Measurements from ENCODE around the gene CCDC178.
"Not testable (repeated sequence)": the region's sequence is repeated elsewhere in the genome, so short reads cannot be mapped to it uniquely, and the experiment has no call there.

The CCDC178 gene, protein sequence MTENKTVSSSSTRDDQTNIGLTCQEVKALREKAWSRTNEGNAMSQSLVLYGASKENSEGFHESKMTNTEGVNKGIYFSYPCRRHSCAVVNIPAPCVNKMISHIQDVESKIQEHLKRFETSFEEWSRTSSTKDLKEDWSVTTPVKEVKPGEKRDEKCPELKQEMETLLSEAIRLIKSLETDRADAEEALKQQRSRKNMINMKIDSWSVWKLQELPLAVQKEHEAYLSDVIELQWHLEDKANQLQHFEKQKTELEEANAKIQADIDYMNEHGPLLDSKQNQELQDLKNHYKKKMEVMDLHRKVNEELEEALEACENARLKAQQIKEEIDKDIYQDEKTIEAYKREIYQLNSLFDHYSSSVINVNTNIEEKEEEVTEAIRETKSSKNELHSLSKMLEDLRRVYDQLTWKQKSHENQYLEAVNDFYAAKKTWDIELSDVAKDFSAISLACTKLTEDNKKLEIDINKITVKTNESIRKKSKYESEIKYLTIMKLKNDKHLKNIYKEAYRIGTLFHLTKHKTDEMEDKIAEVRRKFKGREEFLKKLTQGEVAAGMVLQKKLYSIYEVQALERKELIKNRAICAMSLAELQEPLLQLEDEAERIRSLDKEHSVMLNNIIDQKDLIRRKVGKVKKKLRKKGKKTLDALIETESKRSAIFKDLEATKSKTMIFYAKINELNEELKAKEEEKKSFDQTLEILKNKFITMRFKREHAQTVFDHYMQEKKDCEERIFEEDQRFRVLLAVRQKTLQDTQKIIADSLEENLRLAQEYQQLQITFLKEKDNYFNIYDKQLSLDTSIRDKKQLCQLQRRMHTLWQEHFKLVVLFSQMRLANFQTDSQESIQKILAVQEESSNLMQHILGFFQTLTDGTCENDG

GRCh38 chr18:33440060-33441043, at the start of gene CCDC178:
Gene CCDC178, minus strand, starts transcription at chr18:33440721. Its CDS starts 28,633 bp downstream, at chr18:33412088.
- no peak for DNase-seq

DNA sequence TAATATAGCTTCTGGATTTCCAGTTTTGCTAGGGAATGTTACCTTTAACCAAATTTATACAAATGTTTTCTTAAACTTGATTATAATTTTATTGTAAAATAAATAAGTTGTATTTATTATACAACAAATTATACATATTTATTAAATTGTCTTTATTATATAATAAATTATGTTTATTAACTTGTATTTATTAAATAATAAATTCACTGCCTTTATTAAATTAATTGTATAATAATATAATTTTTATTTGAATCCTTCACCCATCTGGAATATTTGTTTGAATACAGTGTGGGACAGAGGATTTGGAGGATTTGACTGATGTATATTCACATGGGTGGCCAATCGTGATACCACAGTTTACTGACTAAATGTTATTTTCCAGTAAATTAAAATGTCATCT, 43.4 kb upstream of the CCDC178 start:
- no peak for DNase-seq

- no peak for DNase-seq
Measured at GRCh38 chr18:33472509-33472908, 32.0 kb upstream of the CCDC178 start.

DNA sequence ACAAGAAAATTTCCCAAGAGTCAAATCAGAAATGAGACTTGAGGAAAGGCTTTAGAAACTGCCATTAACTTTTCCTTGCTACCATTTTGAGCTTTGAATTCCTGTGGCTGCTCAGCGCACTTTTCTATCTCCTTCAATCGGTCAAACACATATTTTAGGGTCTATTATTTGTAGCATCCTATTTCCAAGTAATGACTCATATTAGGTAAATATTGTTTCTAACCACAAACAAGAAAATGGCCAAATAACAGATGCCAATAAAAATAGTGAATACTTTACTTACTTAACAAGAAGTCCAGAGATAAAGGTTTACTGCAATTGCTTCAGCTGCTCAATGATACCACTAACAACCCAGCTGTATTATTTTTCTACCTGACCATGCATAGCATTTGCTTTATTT, 29.7 kb upstream of the CCDC178 start:
- DNase-seq = no peak

DNA sequence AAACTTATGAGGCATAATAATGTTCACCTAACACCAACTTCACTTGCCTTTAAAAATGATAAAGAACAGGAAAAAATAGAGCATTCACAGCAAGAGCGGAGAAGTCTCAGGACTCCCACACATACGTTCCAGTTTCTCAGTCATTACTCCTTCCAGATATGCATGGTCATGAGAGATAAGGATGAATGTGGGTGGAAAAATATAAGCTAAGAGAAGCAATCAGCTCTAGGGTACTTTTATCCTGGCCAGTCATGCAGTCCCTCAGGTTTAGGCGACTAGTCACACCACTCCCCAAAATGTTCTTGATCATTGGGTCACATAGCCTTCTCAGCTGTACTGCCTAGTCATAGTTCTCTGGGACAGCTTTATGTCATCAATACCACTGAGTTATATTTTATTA, 29.2 kb upstream of the CCDC178 start:
- no peak for DNase-seq

DNA sequence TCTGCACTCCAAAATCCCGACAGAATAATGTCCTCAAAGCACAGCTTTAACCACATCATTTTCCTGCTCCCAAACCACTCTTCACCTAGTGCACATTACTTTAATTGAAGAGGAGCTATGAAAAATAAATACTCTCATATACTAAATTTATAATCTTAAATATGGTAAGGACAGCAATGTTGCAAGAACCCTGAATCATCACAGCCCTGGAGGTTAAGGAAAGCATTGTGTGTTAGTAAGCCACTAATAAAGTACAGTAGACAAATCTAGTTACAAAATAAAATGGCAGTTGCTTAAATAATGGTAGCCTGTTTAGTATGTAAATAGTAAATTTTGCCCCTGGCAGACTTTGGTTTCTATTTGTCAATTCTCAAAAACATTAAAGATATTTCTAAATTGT, 27.0 kb upstream of the CCDC178 start:
- no peak for DNase-seq

DNA sequence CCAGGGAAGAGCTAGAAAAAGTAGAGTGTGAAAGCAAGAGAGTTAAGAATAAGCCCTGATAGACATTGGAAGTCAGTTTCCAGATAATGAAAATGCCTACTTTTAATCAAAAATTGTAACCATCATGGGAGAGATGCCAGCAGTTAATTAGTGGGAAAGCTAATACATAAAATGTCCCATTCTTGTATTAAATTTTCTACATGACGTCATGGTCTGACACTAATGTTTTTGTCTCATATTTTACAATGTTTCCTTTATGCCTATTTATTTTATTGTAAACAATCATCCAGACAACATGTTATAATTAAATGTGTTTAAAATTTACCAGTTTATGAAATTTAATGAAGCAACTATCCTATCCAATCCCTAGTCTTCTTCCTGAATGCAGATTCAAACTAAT, 26.3 kb upstream of the CCDC178 start:
- DNase-seq = no peak

DNA sequence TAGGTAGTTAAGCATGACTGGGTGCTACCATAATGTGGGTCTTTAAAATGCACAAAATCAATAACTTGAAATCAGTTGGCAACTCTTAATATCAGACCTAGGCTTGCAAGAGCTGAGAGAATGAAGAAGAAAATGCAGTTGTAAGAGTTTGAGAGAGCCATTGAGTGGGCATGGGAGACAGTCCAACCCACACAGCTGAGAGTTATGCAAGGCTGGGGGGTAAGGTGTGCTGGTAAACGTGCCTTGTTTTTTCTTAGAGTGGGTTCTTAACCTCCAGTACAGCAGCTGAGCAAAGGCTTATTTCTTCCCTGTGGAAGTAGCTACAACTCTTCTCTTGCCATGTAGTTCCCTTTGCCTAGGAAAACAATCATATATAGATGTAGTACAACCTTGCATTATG, 20.2 kb upstream of the CCDC178 start:
- no peak for DNase-seq

DNA sequence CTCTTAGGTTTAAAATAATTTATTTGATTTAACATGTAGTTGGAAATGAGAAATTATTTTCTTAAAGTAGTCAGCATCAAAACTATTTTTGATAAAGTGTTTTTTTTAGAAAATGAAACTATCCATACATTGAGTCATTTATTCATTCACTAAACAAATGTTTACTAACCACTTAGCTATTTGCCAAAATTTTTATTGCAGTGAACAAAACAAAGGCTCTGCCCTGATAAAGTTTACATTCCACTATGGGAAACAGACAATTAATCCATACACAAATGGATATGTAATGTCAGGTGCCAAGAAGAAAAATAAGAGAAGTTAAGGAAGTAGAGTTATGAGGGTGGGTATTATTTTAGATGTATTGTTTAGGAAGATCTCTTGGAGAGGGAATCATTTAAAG, 19.1 kb upstream of the CCDC178 start:
- no peak for DNase-seq

DNA sequence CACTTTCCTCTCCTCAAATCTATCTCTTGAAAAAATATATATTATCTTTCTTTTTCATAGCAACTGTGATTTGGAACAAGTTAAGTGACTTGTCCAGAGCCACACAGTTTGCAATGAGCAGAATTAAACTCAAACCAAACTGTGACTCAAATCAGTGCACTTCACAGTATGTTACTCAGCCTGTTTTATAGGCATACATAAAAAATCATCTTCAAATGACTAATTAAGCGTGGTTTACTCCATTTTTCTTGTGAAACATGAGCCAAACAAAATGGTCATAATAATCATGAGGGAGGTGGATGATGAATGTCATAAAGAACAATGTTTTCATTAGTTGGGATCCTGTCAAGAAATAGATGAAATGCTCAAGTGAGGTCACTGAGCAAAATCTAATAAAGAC, 6.1 kb upstream of the CCDC178 start:
- no peak for DNase-seq

GRCh38 chr18:33444709-33445108, 4.2 kb upstream of the CCDC178 start:
- no peak for DNase-seq

DNA sequence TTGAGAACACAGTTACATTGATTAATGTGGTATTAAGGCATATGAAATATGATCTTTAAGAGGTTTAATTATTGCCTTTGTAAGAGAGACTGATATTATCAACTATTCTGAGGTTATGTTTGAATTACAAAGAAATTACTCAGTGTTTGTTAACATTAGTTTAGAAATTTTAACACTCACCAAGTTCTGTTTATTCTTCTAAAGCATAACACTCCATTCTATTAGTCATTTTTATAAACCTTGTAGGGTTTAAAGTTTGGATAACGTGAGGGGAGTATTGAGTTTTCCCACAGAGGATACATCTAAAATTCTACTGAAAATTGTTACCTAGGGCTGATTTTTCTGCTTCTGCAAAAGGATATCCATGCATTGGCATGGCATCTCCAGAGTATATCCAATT, 7.7 kb downstream of the CCDC178 start:
- no peak for DNase-seq

- no peak for DNase-seq
Measured at GRCh38 chr18:33427549-33427948, 13.0 kb downstream of the CCDC178 start.

- no peak for DNase-seq
Measured at GRCh38 chr18:33424266-33424946, 16.1 kb downstream of the CCDC178 start.

GRCh38 chr18:33421225-33421624, 19.3 kb downstream of the CCDC178 start:
- DNase-seq = no peak

GRCh38 chr18:33404244-33404873, 36.2 kb downstream of the CCDC178 start:
- DNase-seq = no peak

GRCh38 chr18:33398939-33399338, 41.6 kb downstream of the CCDC178 start:
- DNase-seq = not testable (repeated sequence)

GRCh38 chr18:33375829-33376228, 64.7 kb downstream of the CCDC178 start:
- no peak for DNase-seq

GRCh38 chr18:33372442-33372841, 68.1 kb downstream of the CCDC178 start:
- DNase-seq = no peak

GRCh38 chr18:33369711-33370449, 70.6 kb downstream of the CCDC178 start:
- DNase-seq = no peak

DNA sequence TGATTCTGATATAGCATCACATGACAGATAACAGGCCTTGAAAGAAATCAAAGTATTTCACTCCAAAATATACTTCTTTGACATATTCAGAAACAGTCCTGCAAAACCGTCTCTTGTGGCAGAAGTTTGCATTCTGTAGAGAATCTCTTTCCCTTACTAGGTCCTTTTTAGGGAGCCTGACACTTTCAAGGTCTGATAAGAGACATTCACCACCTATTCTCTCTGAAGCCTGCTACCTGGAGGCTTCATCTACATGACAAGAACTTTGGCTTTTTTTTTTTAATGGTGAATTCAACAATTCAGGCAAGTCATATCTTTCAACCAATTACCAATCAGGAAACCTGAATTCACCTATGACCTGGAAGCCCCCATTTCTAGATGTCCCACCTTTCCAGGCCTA, 83.8 kb downstream of the CCDC178 start:
- DNase-seq = no peak
